Activated naive CD4-positive, alpha-beta T cell treated with anti-CD3 and anti-CD28 coated beads, Interleukin-2, amount 50 U/mL, for 72 hours (primary cell): Measurements from ENCODE around the gene CSNK1G3. TPM values are rescaled to one million over a fixed set of nuclear protein-coding genes. Genes with fewer than 3 reads are reported as not detected.
A peak's percentile ranks its signal among the peaks of the same experiment; 100 is the strongest.
"Not testable (repeated sequence)": the region's sequence is repeated elsewhere in the genome, so short reads cannot be mapped to it uniquely, and the experiment has no call there.

Experiments used
- ATAC-seq, 2 donors: fragments of 150-1000 bp; cut with Tn5 transposase; 2 replicates each; pipeline ENCODE4 v1.10.0; 2021; ENCODE audit warnings: mild to moderate bottlenecking in 2 of 2, moderate library complexity in 2 of 2
- DNase-seq, 2 donors: peaks; one replicate each; pipeline ENCODE4 v3.0.0; 2021 to 2022; ENCODE audit warnings: low spot score in 2 of 2
- H3K27ac Mint-ChIP-seq, 2 donors: one replicate each; pipeline ENCODE4 v1.8.0; 2022; ENCODE audit warnings: mild to moderate bottlenecking in 2 of 2, mixed read lengths in 2 of 2
- H3K36me3 Mint-ChIP-seq, 2 donors: one replicate each; pipeline ENCODE4 v1.8.0; 2022; ENCODE audit warnings: mixed read lengths in 2 of 2
- H3K9me3 Mint-ChIP-seq, 2 donors: one replicate each; pipeline ENCODE4 v1.8.0; 2022; ENCODE audit warnings: mixed read lengths in 2 of 2
- total RNA-seq, 2 donors: library from RNA; stranded (reverse); gene quantifications; one replicate each; pipeline ENCODE4 v1.2.3, GENCODE V29; 2022

Gene CSNK1G3
- total RNA-seq, 2 donors from 2014 or later, result 23.7 to 46.9 TPM

GRCh38 chr5:123594434-123594833 lies 82.5 kb downstream of the CSNK1G3 start:
- ATAC-seq (no peak), DNase-seq (no peak)
- Mint-ChIP-seq H3K9me3 (no peaks in the 10 kb centered on the region), H3K27ac (no peak overlapping the region), H3K36me3 (peaks cover 0 to 7% of the 10 kb centered on the region in 2 donors)

GRCh38 chr5:123597018-123597417 lies 85.0 kb downstream of the CSNK1G3 start:
- DNase-seq, result no peak
- no peaks in the 10 kb centered on the region for H3K9me3 Mint-ChIP-seq
- H3K27ac Mint-ChIP-seq, result no peak overlapping the region
- ATAC-seq, result no peak
- H3K36me3 Mint-ChIP-seq, result peaks cover 0 to 4% of the 10 kb centered on the region in 2 donors

- no peak for ATAC-seq
- H3K27ac Mint-ChIP-seq, result peak overlapping the region in 1 of 2 donors; percentile 50
- no peaks in the 10 kb centered on the region for H3K9me3 Mint-ChIP-seq
- no peak for DNase-seq
- H3K36me3 Mint-ChIP-seq, result no peaks in the 10 kb centered on the region
Measured at GRCh38 chr5:123598028-123598689, 86.2 kb downstream of the CSNK1G3 start.

GRCh38 chr5:123599171-123599570 lies 87.2 kb downstream of the CSNK1G3 start:
- ATAC-seq, result no peak
- Mint-ChIP-seq H3K36me3 (no peaks in the 10 kb centered on the region), H3K9me3 (no peaks in the 10 kb centered on the region), H3K27ac (no peak overlapping the region)
- DNase-seq, result no peak

GRCh38 chr5:123601610-123602009 lies 89.6 kb downstream of the CSNK1G3 start:
- H3K36me3 Mint-ChIP-seq, result no peaks in the 10 kb centered on the region
- no peaks in the 10 kb centered on the region for H3K9me3 Mint-ChIP-seq
- H3K27ac Mint-ChIP-seq, result no peak overlapping the region
- no peak for ATAC-seq
- DNase-seq, result no peak

GRCh38 chr5:123605822-123606221 lies 93.8 kb downstream of the CSNK1G3 start:
- Mint-ChIP-seq H3K27ac (no peak overlapping the region), H3K9me3 (no peaks in the 10 kb centered on the region), H3K36me3 (no peaks in the 10 kb centered on the region)
- no peak for ATAC-seq
- no peak for DNase-seq

- ATAC-seq, result peak in 1 of 2 donors; percentile 54
Measured at GRCh38 chr5:123610209-123610608, 98.2 kb downstream of the CSNK1G3 start.

GRCh38 chr5:123610665-123611405 lies 98.9 kb downstream of the CSNK1G3 start:
- DNase-seq (peak in 1 of 2 donors; percentile 23), ATAC-seq (peak in 1 of 2 donors; percentile 52)
- no peaks in the 10 kb centered on the region for H3K9me3 Mint-ChIP-seq
- H3K27ac Mint-ChIP-seq, result peak overlapping the region in 1 of 2 donors; percentile 29
- H3K36me3 Mint-ChIP-seq, result no peaks in the 10 kb centered on the region

More at GRCh38 chr5:123610209-123610608, 98.2 kb downstream of the CSNK1G3 start:
- DNase-seq, result no peak
- Mint-ChIP-seq H3K36me3 (no peaks in the 10 kb centered on the region), H3K27ac (peak overlapping the region in 1 of 2 donors; percentile 29), H3K9me3 (no peaks in the 10 kb centered on the region)

GRCh38 chr5:123611406-123611709 lies 99.4 kb downstream of the CSNK1G3 start:
- no peaks in the 10 kb centered on the region for H3K36me3 Mint-ChIP-seq
- H3K27ac Mint-ChIP-seq, result no peak overlapping the region

GRCh38 chr5:123617561-123617960 lies 105.6 kb downstream of the CSNK1G3 start:
- H3K9me3 Mint-ChIP-seq, result no peaks in the 10 kb centered on the region
- ATAC-seq, result no peak
- no peaks in the 10 kb centered on the region for H3K36me3 Mint-ChIP-seq
- DNase-seq, result no peak
- no peak overlapping the region for H3K27ac Mint-ChIP-seq

More at GRCh38 chr5:123611406-123611709, 99.4 kb downstream of the CSNK1G3 start:
- no peaks in the 10 kb centered on the region for H3K9me3 Mint-ChIP-seq
- no peak for ATAC-seq
- DNase-seq, result no peak

GRCh38 chr5:123626051-123626450 lies 114.1 kb downstream of the CSNK1G3 start:
- DNase-seq, result no peak
- H3K36me3 Mint-ChIP-seq, result peaks cover 16 to 42% of the 10 kb centered on the region in 2 donors
- no peak overlapping the region for H3K27ac Mint-ChIP-seq
- H3K9me3 Mint-ChIP-seq, result peaks cover 34% of the 10 kb centered on the region in 2 donors
- ATAC-seq, result no peak

- ATAC-seq (peak in 1 of 2 donors; percentile 26), DNase-seq (no peak)
- Mint-ChIP-seq H3K27ac (no peak overlapping the region), H3K9me3 (peaks cover 35 to 45% of the 10 kb centered on the region in 2 donors), H3K36me3 (peaks cover 16 to 45% of the 10 kb centered on the region in 2 donors)
Measured at GRCh38 chr5:123628860-123629544, 117.0 kb downstream of the CSNK1G3 start.

- Mint-ChIP-seq H3K9me3 (peaks cover 1 to 14% of the 10 kb centered on the region in 2 donors), H3K27ac (no peak overlapping the region), H3K36me3 (peaks cover 0 to 4% of the 10 kb centered on the region in 2 donors)
- no peak for ATAC-seq
- no peak for DNase-seq
Measured at GRCh38 chr5:123636006-123636405, 124.0 kb downstream of the CSNK1G3 start.

GRCh38 chr5:123637028-123637427 lies 125.1 kb downstream of the CSNK1G3 start:
- not testable (repeated sequence) for DNase-seq, H3K9me3 Mint-ChIP-seq, H3K36me3 Mint-ChIP-seq, ATAC-seq, H3K27ac Mint-ChIP-seq

GRCh38 chr5:123639244-123639643 lies 127.3 kb downstream of the CSNK1G3 start:
- peaks cover 0 to 3% of the 10 kb centered on the region in 2 donors for H3K9me3 Mint-ChIP-seq
- DNase-seq, result no peak
- H3K27ac Mint-ChIP-seq, result no peak overlapping the region
- no peaks in the 10 kb centered on the region for H3K36me3 Mint-ChIP-seq
- no peak for ATAC-seq

- H3K36me3 Mint-ChIP-seq, result peaks cover 0 to 6% of the 10 kb centered on the region in 2 donors
Measured at GRCh38 chr5:123645024-123645603, 133.1 kb downstream of the CSNK1G3 start.

GRCh38 chr5:123647066-123647465 lies 135.1 kb downstream of the CSNK1G3 start:
- peaks cover 0 to 6% of the 10 kb centered on the region in 2 donors for H3K9me3 Mint-ChIP-seq
- H3K27ac Mint-ChIP-seq, result no peak overlapping the region
- ATAC-seq (no peak), DNase-seq (no peak)
- H3K36me3 Mint-ChIP-seq, result peaks cover 0 to 6% of the 10 kb centered on the region in 2 donors

More at GRCh38 chr5:123645024-123645603, 133.1 kb downstream of the CSNK1G3 start:
- Mint-ChIP-seq H3K27ac (no peak overlapping the region), H3K9me3 (peaks cover 0 to 9% of the 10 kb centered on the region in 2 donors)
- ATAC-seq, result peak in 1 of 2 donors; percentile 78
- DNase-seq, result no peak
